Activated T-cell treated with anti-CD3 and anti-CD28 coated beads, Interleukin-2, amount 50 U/mL, for 4 hours (primary cell): ENCODE results near the gene NDRG4. TPM values are rescaled to one million over a fixed set of nuclear protein-coding genes. Genes with fewer than 3 reads are reported as not detected.

Source experiments
- ATAC-seq, 2 donors: fragments of 200-7000 bp; cut with Tn5 transposase; one replicate each; pipeline ENCODE4 v1.10.0; 2021
- DNase-seq: peaks from one replicate; pipeline ENCODE4 v3.0.0-alpha.2; 2020
- H3K27me3 Mint-ChIP-seq: one replicate; pipeline ENCODE4 v1.8.0; 2021; ENCODE audit warnings: low read depth, mixed read lengths
- H3K36me3 Mint-ChIP-seq: one replicate; pipeline ENCODE4 v1.8.0; 2022; ENCODE audit warnings: mixed read lengths; ENCODE audit not compliant: insufficient read depth
- H3K4me1 Mint-ChIP-seq: one replicate; pipeline ENCODE4 v1.8.0; 2021; ENCODE audit warnings: low read depth, mixed read lengths
- H3K4me3 Mint-ChIP-seq: one replicate; pipeline ENCODE4 v1.8.0; 2021; ENCODE audit warnings: mild to moderate bottlenecking, moderate library complexity, mixed read lengths
- H3K9me3 Mint-ChIP-seq: one replicate; pipeline ENCODE4 v1.8.0; 2021; ENCODE audit warnings: mixed read lengths
- total RNA-seq, 3 donors: library from RNA; stranded (reverse); gene quantifications; one replicate each; pipeline ENCODE4 v1.2.1, GENCODE V29; 2021

NDRG4 gene
- total RNA-seq, 3 donors from 2014 or later: 0.54 to 0.91 (median 0.84) TPM

- Mint-ChIP-seq H3K4me1 (no peaks in the 10 kb centered on the region), H3K27me3 (no peaks in the 10 kb centered on the region), H3K4me3 (no peak overlapping the region), H3K36me3 (peaks cover 39% of the 10 kb centered on the region), H3K9me3 (no peaks in the 10 kb centered on the region)
- no peak for ATAC-seq
- no peak for DNase-seq
Observed at GRCh38 chr16:58556678-58557077, 56.7 kb downstream of the NDRG4 start.

Other genes starting within 250 kb of the NDRG4 start
- not detected for gene PRSS54, start 205.1 kb upstream of the NDRG4 start, total RNA-seq
- 10 to 100 TPM; 20.7 to 23.2 (median 22.1) TPM for gene GINS3, start 107.7 kb upstream of the NDRG4 start, total RNA-seq
- gene SETD6, start 15.4 kb downstream of the NDRG4 start, total RNA-seq: 10 to 100 TPM; 31.7 to 36.5 (median 33.3) TPM
- 100 to 1,000 TPM; 235 to 253 (median 249) TPM for gene CNOT1, start 129.7 kb downstream of the NDRG4 start, total RNA-seq
- 10 to 100 TPM; 10.4 to 14.5 (median 12.2) TPM for gene SLC38A7, start 184.6 kb downstream of the NDRG4 start, total RNA-seq
- gene GOT2, start 234.2 kb downstream of the NDRG4 start, total RNA-seq: 100 to 1,000 TPM; 143 to 147 (median 143) TPM